Gastrocnemius medialis (tissue), 4 donors: ENCODE data around the gene ID2. TPM values are rescaled to one million over a fixed set of nuclear protein-coding genes. Genes with fewer than 3 reads are reported as not detected.

ENCODE experiments used
- ATAC-seq, 2 donors: fragments of 150-250 bp; one replicate each; pipeline ENCODE4 v1.9.1; 2016
- DNase-seq, 2 donors: peaks; one replicate each; pipeline ENCODE4 v3.0.0-alpha.2; 2019
- H3K27ac ChIP-seq, 4 donors: fragments of 200-600 bp; sonication (generic); 1 replicate in 1 of 4; 2 replicates in 3 of 4; pipeline ENCODE4 v1.5.1; 2016 to 2018; ENCODE audit warnings: mild to moderate bottlenecking in 2 of 4, moderate library complexity in 1 of 4
- H3K27me3 ChIP-seq, 3 donors: fragments of 200-600 bp; sonication (generic) in 2 of 3; 1 replicate in 1 of 3; 2 replicates in 2 of 3; pipeline versions ENCODE4 v1.5.1 to v1.6.0; 2016 to 2019; ENCODE audit warnings: mild to moderate bottlenecking in 1 of 3, moderate library complexity in 1 of 3
- H3K36me3 ChIP-seq, 2 donors: fragments of 200-600 bp; sonication (generic) in 1 of 2; one replicate each; pipeline ENCODE4 v1.5.1; 2017 to 2018
- H3K4me1 ChIP-seq, 2 donors: fragments of 200-600 bp; sonication (generic) in 1 of 2; one replicate each; pipeline ENCODE4 v1.5.1; 2016 to 2017; ENCODE audit warnings: mild to moderate bottlenecking in 2 of 2
- H3K4me3 ChIP-seq, 4 donors: fragments of 200-600 bp; sonication (generic) in 3 of 4; 1 replicate in 1 of 4; 2 replicates in 3 of 4; pipeline ENCODE4 v1.5.1; 2016 to 2019; ENCODE audit warnings: mild to moderate bottlenecking in 2 of 4
- H3K9me3 ChIP-seq, 3 donors: fragments of 200-600 bp; sonication (generic) in 2 of 3; 1 replicate in 1 of 3; 2 replicates in 2 of 3; pipeline ENCODE4 v1.5.1; 2016 to 2019
- POLR2A ChIP-seq, 2 donors: fragments of 450-650 bp; IDR thresholded peaks; one replicate each; pipeline ENCODE4 v1.6.1; 2017; ENCODE audit warnings: antibody characterized with exemption in 2 of 2, mild to moderate bottlenecking in 2 of 2, moderate library complexity in 2 of 2
- in situ Hi-C, 4 donors: fragments of 200-750 bp; cut with MboI; loops; one replicate each; pipeline versions ENCODE4 v1.15.0 to v1.8.0; 2017; ENCODE audit warnings: low sequenced_read_pairs in 4 of 4
- intact Hi-C: fragments of 100-400 bp; cut with DNase I; formaldehyde crosslinking; loops from one replicate; pipeline ENCODE4 v1.15.1; 2023; ENCODE audit warnings: low total_unique reads
- total RNA-seq, 4 donors: library from RNA; depleted of rRNA; stranded (reverse); fragments of >200 nt; gene quantifications; one replicate each; pipeline versions ENCODE4 v1.1.0 to v1.2.3, GENCODE V29; 2016
- TF ChIP-seq, protein P1 (sequence below), 5 experiments: fragments of 450-650 bp in 3 of 5; fragments of 200-600 bp in 2 of 5; sonication (generic) in 2 of 5; IDR thresholded peaks in 4 of 5; conservative IDR thresholded peaks in 1 of 5; 1 replicate in 4 of 5; 2 replicates in 1 of 5; pipeline ENCODE4 v1.5.1; 2016 to 2019; ENCODE audit warnings: antibody characterized with exemption in 5 of 5, mild to moderate bottlenecking in 3 of 5, moderate library complexity in 3 of 5

The ID2 gene
- total RNA-seq, 4 donors from 2014 or later: 16.6 to 35.9 (median 27.4) TPM

GRCh38 chr2:8673381-8673780 lies 8.5 kb upstream of the ID2 start:
- in situ Hi-C loops (no loop called here), intact Hi-C loops (no loop called here)
- Histone ChIP-seq H3K27ac (no peak overlapping the region), H3K36me3 (no peaks in the 10 kb centered on the region), H3K9me3 (no peaks in the 10 kb centered on the region), H3K4me3 (no peak overlapping the region), H3K27me3 (no peaks in the 10 kb centered on the region), H3K4me1 (peaks cover 26% of the 10 kb centered on the region in 2 donors)
- TF ChIP-seq, protein P1, sequence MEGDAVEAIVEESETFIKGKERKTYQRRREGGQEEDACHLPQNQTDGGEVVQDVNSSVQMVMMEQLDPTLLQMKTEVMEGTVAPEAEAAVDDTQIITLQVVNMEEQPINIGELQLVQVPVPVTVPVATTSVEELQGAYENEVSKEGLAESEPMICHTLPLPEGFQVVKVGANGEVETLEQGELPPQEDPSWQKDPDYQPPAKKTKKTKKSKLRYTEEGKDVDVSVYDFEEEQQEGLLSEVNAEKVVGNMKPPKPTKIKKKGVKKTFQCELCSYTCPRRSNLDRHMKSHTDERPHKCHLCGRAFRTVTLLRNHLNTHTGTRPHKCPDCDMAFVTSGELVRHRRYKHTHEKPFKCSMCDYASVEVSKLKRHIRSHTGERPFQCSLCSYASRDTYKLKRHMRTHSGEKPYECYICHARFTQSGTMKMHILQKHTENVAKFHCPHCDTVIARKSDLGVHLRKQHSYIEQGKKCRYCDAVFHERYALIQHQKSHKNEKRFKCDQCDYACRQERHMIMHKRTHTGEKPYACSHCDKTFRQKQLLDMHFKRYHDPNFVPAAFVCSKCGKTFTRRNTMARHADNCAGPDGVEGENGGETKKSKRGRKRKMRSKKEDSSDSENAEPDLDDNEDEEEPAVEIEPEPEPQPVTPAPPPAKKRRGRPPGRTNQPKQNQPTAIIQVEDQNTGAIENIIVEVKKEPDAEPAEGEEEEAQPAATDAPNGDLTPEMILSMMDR (IDR thresholded peaks at IDR 0.05 in 4 of 5, conservative IDR thresholded peaks at IDR 0.05 in 1 of 5): no peak
- no peak for TF ChIP-seq POLR2A (IDR thresholded peaks at IDR 0.05)
- no peak for DNase-seq
- no peak for ATAC-seq

- peaks cover 22 to 23% of the 10 kb centered on the region in 2 donors for H3K4me1 ChIP-seq
- in situ Hi-C loops (loop anchor here (25.0 kb wide), 3 partner anchors 662 to 1587 kb away; no protein-coding TSS in a partner anchor), intact Hi-C loops (loop anchor here (5.0 kb wide), 3 partner anchors 148 to 1368 kb away; partner anchors contain the start of gene KLF11)
- H3K27me3 ChIP-seq: no peaks in the 10 kb centered on the region
- DNase-seq (no peak), ATAC-seq (no peak)
- no peaks in the 10 kb centered on the region for H3K9me3 ChIP-seq
- no peaks in the 10 kb centered on the region for H3K36me3 ChIP-seq
- no peak for TF ChIP-seq POLR2A (IDR thresholded peaks at IDR 0.05)
- TF ChIP-seq, protein P1 (IDR thresholded peaks at IDR 0.05 in 4 of 5, conservative IDR thresholded peaks at IDR 0.05 in 1 of 5): no peak
- no peak overlapping the region for H3K4me3 ChIP-seq
- no peak overlapping the region for H3K27ac ChIP-seq
Measured at GRCh38 chr2:8674420-8675009, 7.3 kb upstream of the ID2 start.

GRCh38 chr2:8675543-8675942 lies 6.3 kb upstream of the ID2 start:
- no peaks in the 10 kb centered on the region for H3K9me3 ChIP-seq
- no peak overlapping the region for H3K4me3 ChIP-seq
- in situ Hi-C loops (loop anchor here (25.0 kb wide), 3 partner anchors 663 to 1588 kb away; no protein-coding TSS in a partner anchor), intact Hi-C loops (loop anchor here (5.0 kb wide), 3 partner anchors 147 to 1367 kb away; partner anchors contain the start of gene KLF11)
- H3K36me3 ChIP-seq: no peaks in the 10 kb centered on the region
- H3K27me3 ChIP-seq: no peaks in the 10 kb centered on the region
- peaks cover 27 to 28% of the 10 kb centered on the region in 2 donors for H3K4me1 ChIP-seq
- TF ChIP-seq POLR2A (IDR thresholded peaks at IDR 0.05): no peak
- TF ChIP-seq, protein P1 (IDR thresholded peaks at IDR 0.05 in 4 of 5, conservative IDR thresholded peaks at IDR 0.05 in 1 of 5): no peak
- H3K27ac ChIP-seq: peak overlapping the region in 2 of 4 donors; percentile 90 to 92
- ATAC-seq (no peak), DNase-seq (no peak)

DNA sequence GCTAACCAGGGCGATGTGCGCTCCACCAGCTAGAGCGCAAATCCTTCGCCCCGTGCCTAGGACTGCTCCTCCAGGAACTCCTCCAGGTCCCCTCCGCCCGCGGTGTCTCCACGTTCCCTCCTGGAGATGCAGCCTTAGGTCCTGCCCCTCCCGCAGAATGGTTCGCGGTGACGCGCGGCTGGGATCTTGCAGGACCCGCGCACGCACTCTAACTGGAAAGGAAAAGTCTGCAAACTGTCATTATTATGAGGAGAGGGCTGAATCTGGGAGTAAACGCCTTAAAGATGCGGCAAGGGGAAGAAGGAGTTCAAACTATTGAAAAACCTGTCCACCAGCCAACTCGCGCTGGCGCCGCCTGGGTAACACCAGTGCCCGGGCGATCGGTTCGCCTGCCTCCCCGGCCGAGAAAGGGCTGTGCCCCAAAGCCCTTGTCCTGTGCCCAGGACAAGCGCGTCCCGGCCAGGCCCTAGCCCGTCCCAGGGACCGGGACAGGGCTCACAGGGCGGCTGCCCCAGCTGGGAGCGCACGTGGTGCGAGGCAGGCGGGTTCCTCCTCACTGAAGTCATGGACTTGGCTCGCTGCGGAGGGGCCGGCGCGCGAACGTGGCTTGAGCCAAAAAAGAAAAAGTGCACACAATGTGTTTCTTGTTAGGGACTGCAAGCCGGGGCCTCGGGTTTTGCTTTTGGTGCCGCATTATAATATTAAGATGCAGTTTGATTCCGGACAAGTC lies 5.5 kb upstream of the ID2 start:
- peaks cover 28 to 32% of the 10 kb centered on the region in 2 donors for H3K4me1 ChIP-seq
- peak overlapping the region; percentile 64 to 72 (median 64) for H3K4me3 ChIP-seq
- DNase-seq (peak; percentile 72 to 86), ATAC-seq (peak; percentile 52 to 57)
- H3K9me3 ChIP-seq: no peaks in the 10 kb centered on the region
- H3K27ac ChIP-seq: peak overlapping the region; percentile 90 to 98 (median 92)
- in situ Hi-C loops (loop anchor here (25.0 kb wide), 3 partner anchors 664 to 1589 kb away; no protein-coding TSS in a partner anchor), intact Hi-C loops (loop anchor here (2.0 to 5.0 kb wide), 4 partner anchors 16 to 1366 kb away; partner anchors contain the start of gene KLF11)
- TF ChIP-seq POLR2A (IDR thresholded peaks at IDR 0.05): peak in 1 of 2 donors; percentile 30
- TF ChIP-seq, protein P1 (IDR thresholded peaks at IDR 0.05 in 4 of 5, conservative IDR thresholded peaks at IDR 0.05 in 1 of 5): no peak
- H3K27me3 ChIP-seq: no peaks in the 10 kb centered on the region
- no peaks in the 10 kb centered on the region for H3K36me3 ChIP-seq
